Mesenchymal stem cell (in vitro differentiated cells and primary cell): ENCODE data around the gene UGT2A3.

ENCODE experiments used
- DNase-seq: peaks from one replicate; pipeline ENCODE4 v3.0.0-alpha.2; 2013
- H2AFZ ChIP-seq: one replicate; pipeline ENCODE4 v1.6.1; 2013; ENCODE audit warnings: low read depth, mild to moderate bottlenecking, control low read depth, inconsistent platforms, low read length, moderate library complexity
- H2AK5ac ChIP-seq: 2 replicates; pipeline ENCODE4 v1.6.1; 2013; ENCODE audit warnings: low read length, moderate library complexity, mild to moderate bottlenecking, inconsistent platforms; ENCODE audit not compliant: severe bottlenecking
- H2BK120ac ChIP-seq: one replicate; pipeline ENCODE4 v1.6.1; 2013; ENCODE audit warnings: low read depth, mild to moderate bottlenecking, inconsistent platforms, low read length, moderate library complexity
- H2BK12ac ChIP-seq, 2 experiments: one replicate each; pipeline ENCODE4 v1.6.1; 2013; ENCODE audit warnings: inconsistent platforms in 2 of 2, low read length in 2 of 2, mild to moderate bottlenecking in 2 of 2, moderate library complexity in 2 of 2, control low read depth in 1 of 2
- H2BK15ac ChIP-seq: one replicate; pipeline ENCODE4 v1.6.1; 2013; ENCODE audit warnings: mild to moderate bottlenecking, low read depth, inconsistent platforms; ENCODE audit not compliant: poor library complexity, severe bottlenecking
- H2BK5ac ChIP-seq: 2 replicates; pipeline ENCODE4 v1.6.1; 2013; ENCODE audit warnings: low read depth, mild to moderate bottlenecking, low read length, control low read depth, inconsistent platforms; ENCODE audit not compliant: poor library complexity, severe bottlenecking
- H3K14ac ChIP-seq, 2 experiments: one replicate each; pipeline ENCODE4 v1.6.1; 2013; ENCODE audit warnings: inconsistent platforms in 2 of 2, low read length in 2 of 2, control low read depth in 1 of 2, mild to moderate bottlenecking in 1 of 2, moderate library complexity in 1 of 2
- H3K18ac ChIP-seq, 2 experiments: one replicate each; pipeline ENCODE4 v1.6.1; 2013; ENCODE audit warnings: inconsistent platforms in 2 of 2, low read length in 2 of 2, control low read depth in 1 of 2, low read depth in 1 of 2, mild to moderate bottlenecking in 1 of 2
- H3K23ac ChIP-seq, 2 experiments: one replicate each; pipeline ENCODE4 v1.6.1; 2013; ENCODE audit warnings: inconsistent platforms in 2 of 2, low read length in 2 of 2, mild to moderate bottlenecking in 2 of 2, moderate library complexity in 2 of 2, control low read depth in 1 of 2
- H3K27ac ChIP-seq: 2 replicates; pipeline ENCODE4 v1.5.1; 2013; ENCODE audit warnings: mild to moderate bottlenecking, moderate library complexity, low read length, control low read depth, inconsistent platforms; ENCODE audit not compliant: poor library complexity, severe bottlenecking
- H3K27me3 ChIP-seq, 2 experiments: 2 replicates each; pipeline versions ENCODE4 v1.6.1 to v1.7.0; 2013; ENCODE audit warnings: low read length in 2 of 2, mild to moderate bottlenecking in 2 of 2, moderate library complexity in 2 of 2, control low read depth in 1 of 2, inconsistent platforms in 1 of 2; ENCODE audit not compliant: control insufficient read depth in 1 of 2, insufficient read depth in 1 of 2
- H3K36me3 ChIP-seq, 2 experiments: 2 replicates each; pipeline versions ENCODE4 v1.6.1 to v1.7.0; 2013; ENCODE audit warnings: low read length in 2 of 2, control low read depth in 1 of 2, inconsistent platforms in 1 of 2, low read depth in 1 of 2, mild to moderate bottlenecking in 1 of 2; ENCODE audit not compliant: insufficient read depth in 2 of 2, control insufficient read depth in 1 of 2
- H3K4ac ChIP-seq, 2 experiments: one replicate each; pipeline ENCODE4 v1.6.1; 2013; ENCODE audit warnings: inconsistent platforms in 2 of 2, low read length in 2 of 2, mild to moderate bottlenecking in 2 of 2, moderate library complexity in 2 of 2, control low read depth in 1 of 2, low read depth in 1 of 2
- H3K4me1 ChIP-seq: 2 replicates; pipeline ENCODE4 v1.6.1; 2013; ENCODE audit warnings: low read depth, low read length, control low read depth; ENCODE audit not compliant: control insufficient read depth, insufficient read depth
- H3K4me2 ChIP-seq: 2 replicates; pipeline ENCODE4 v1.6.1; 2013; ENCODE audit warnings: low read length, mild to moderate bottlenecking, inconsistent platforms; ENCODE audit not compliant: poor library complexity, severe bottlenecking
- H3K4me3 ChIP-seq, 2 experiments: 2 replicates each; pipeline versions ENCODE4 v1.5.1 to v1.7.0; 2013; ENCODE audit warnings: low read length in 2 of 2, mild to moderate bottlenecking in 2 of 2, control low read depth in 1 of 2, low read depth in 1 of 2; ENCODE audit not compliant: insufficient read depth in 1 of 2
- H3K79me1 ChIP-seq: replicated peaks from 2 replicates; pipeline ENCODE4 v1.6.1; 2013; ENCODE audit warnings: mild to moderate bottlenecking, control low read depth, low read length, inconsistent platforms; ENCODE audit not compliant: poor library complexity, severe bottlenecking
- H3K9ac ChIP-seq: 2 replicates; pipeline ENCODE4 v1.7.0; 2013; ENCODE audit warnings: mild to moderate bottlenecking, low read length, moderate library complexity
- H3K9me3 ChIP-seq: 2 replicates; pipeline ENCODE4 v1.7.0; 2013; ENCODE audit warnings: mild to moderate bottlenecking, low read length; ENCODE audit not compliant: control insufficient read depth
- H4K8ac ChIP-seq: one replicate; pipeline ENCODE4 v1.6.1; 2013; ENCODE audit warnings: inconsistent platforms, mild to moderate bottlenecking, low read length, moderate library complexity
- H4K91ac ChIP-seq: one replicate; pipeline ENCODE4 v1.6.1; 2013; ENCODE audit warnings: mild to moderate bottlenecking, low read length, inconsistent platforms
- WGBS: methylation state at CpG from one replicate; pipeline ENCODE4 v1.1.7; 2013; ENCODE audit warnings: mixed read lengths; 5-methylcytosine and 5-hydroxymethylcytosine counted together

The UGT2A3 gene

DNA sequence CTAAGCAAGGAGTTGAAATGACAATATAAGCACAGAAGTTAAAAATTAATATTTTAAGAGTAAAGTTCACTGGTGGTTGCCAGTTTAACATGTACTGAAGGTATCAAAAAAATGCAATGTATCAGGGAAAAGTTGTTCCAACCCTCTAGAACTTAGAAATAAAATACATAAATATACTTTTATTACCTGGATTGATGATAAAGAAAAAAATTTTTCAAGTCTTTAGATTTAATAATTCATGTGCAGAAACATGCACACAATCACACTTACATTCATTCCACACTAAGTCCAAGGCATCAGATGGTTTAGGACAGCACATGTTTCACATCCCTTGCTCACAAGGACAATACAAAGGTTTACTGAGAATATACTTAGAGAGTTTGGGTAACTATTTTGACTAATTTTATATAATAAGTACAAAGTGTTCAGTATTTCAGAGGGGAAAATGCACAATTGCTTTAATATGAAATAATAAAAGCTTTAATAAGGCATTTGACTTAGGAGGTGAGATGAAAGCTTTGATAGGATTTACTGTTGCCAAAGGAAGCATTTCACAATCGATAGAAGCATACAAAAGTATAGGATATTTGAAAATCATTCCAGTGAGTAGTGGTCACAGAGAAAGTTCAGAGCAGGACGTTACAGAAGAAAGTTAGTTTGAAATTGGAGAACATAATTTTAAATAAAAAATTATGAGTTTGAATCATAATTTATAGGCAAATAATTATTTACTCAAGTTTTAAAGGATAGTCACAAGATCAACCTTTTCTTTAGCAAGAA, 392 bp upstream of the UGT2A3 start:
- Histone ChIP-seq H3K9me3 (no peaks in the 10 kb centered on the region), H3K36me3 (no peaks in the 10 kb centered on the region), H3K14ac (no peak overlapping the region), H2BK120ac (no peak overlapping the region), H3K27ac (peak overlapping the region; percentile 75), H3K23ac (no peak overlapping the region), H2BK5ac (no peak overlapping the region), H3K79me1 (no peaks in the 10 kb centered on the region), H2AK5ac (no peak overlapping the region), H4K8ac (no peak overlapping the region), H3K4ac (no peak overlapping the region), H2BK12ac (no peak overlapping the region), H2AFZ (no peak overlapping the region), H3K4me2 (no peak overlapping the region), H3K4me1 (no peaks in the 10 kb centered on the region), H3K9ac (no peak overlapping the region), H2BK15ac (no peak overlapping the region), H3K4me3 (no peak overlapping the region), H3K27me3 (no peaks in the 10 kb centered on the region), H3K18ac (no peak overlapping the region), H4K91ac (no peak overlapping the region)
- no peak for DNase-seq
- no CpG with 5 or more reads among the region's 2 CpGs for WGBS

DNA sequence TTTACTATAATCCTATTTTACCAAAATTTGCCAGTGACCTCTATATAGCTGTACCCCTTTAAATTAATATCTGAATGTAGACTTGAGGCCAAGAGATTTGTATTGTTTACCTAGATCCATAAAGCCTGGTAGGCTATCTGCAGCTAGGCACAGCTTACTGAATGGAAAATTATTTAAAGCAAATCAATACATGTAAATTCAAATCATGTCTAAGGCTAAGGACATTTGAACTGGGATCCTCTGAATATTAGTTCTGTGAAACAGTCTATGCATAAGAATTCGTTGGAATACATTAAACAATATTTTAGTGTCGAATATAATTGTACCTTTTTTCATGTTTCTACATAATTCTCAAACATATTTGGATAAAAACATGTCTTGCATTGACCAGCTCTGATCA, 1.6 kb downstream of the UGT2A3 start:
- Histone ChIP-seq H3K4me2 (no peak overlapping the region), H4K91ac (no peak overlapping the region), H3K27me3 (no peaks in the 10 kb centered on the region), H3K27ac (no peak overlapping the region), H3K4me1 (no peaks in the 10 kb centered on the region), H3K18ac (no peak overlapping the region), H2AK5ac (no peak overlapping the region), H3K23ac (no peak overlapping the region), H3K4me3 (no peak overlapping the region), H3K9me3 (no peaks in the 10 kb centered on the region), H3K4ac (no peak overlapping the region), H2BK5ac (no peak overlapping the region), H3K14ac (no peak overlapping the region), H2BK12ac (no peak overlapping the region), H2AFZ (no peak overlapping the region), H3K9ac (no peak overlapping the region), H2BK15ac (no peak overlapping the region), H3K36me3 (no peaks in the 10 kb centered on the region), H2BK120ac (no peak overlapping the region), H3K79me1 (no peaks in the 10 kb centered on the region), H4K8ac (no peak overlapping the region)
- WGBS = no CpG with 5 or more reads among the region's 2 CpGs
- no peak for DNase-seq

DNA sequence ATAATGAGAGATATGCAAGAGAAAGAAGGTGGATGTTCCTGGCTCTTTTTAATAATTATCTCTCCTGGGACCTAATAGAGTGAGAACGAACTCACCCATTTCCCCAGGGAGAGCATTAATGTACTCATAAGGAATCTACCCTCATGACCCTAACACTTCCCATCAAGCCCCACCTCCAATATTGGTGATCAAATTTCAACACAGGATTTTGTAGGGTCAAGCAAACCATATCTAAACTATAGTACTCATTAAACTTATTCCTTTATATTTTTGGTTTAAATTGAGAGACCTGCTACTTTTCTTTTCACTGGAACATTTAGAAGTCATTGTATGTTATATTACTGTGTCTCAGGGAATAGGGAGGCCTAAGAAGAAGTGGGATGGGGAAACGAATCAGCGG, 2.6 kb downstream of the UGT2A3 start:
- Histone ChIP-seq H2AK5ac (no peak overlapping the region), H2BK15ac (no peak overlapping the region), H2BK120ac (no peak overlapping the region)

DNA sequence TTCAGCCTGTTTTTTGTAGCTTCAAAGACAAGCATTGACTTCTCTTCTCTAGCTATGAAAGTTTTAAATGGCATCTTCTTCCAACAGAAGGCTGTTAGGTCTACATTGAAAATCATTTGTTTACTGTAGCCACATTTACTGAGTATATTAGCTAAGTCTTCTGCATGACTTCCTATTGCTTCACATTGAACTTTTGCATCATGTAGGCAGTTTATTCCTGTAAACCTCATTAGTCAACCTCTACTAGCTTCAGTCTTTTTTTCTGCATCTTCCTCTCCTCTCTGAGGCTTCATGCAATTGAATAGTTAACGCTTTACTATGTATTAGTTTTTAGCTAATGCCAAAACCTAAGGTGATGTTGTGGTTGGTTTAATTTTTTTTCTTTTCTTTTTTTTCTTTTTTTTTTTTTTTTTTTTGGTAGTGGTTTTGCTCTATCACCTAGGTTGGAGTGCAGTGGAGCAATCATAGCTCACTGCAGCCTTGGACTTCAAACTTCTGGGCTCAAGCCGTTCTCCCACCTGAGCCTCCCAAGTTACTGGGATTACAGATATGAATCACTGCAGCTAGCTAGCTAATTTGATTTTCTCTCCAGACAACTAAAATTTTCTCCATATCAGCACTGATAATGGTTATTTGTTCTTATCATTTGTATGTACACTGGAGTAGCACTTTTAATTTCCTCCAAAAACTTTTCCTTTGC, 3.4 kb downstream of the UGT2A3 start:
- H3K4me2 ChIP-seq = no peak overlapping the region
- DNase-seq = peak; percentile 29
- H3K9me3 ChIP-seq = no peaks in the 10 kb centered on the region
- 100% methylated on average over 1 of the region's 2 CpGs for WGBS
- no peaks in the 10 kb centered on the region for H3K4me1 ChIP-seq
- H2BK15ac ChIP-seq = no peak overlapping the region
- H2AK5ac ChIP-seq = no peak overlapping the region
- no peak overlapping the region for H3K14ac ChIP-seq
- no peak overlapping the region for H3K23ac ChIP-seq
- no peak overlapping the region for H3K27ac ChIP-seq
- H2BK5ac ChIP-seq = no peak overlapping the region
- no peaks in the 10 kb centered on the region for H3K36me3 ChIP-seq
- H2BK12ac ChIP-seq = no peak overlapping the region
- no peak overlapping the region for H4K8ac ChIP-seq
- H3K4ac ChIP-seq = no peak overlapping the region
- H4K91ac ChIP-seq = no peak overlapping the region
- H3K9ac ChIP-seq = no peak overlapping the region
- H3K79me1 ChIP-seq = no peaks in the 10 kb centered on the region
- no peaks in the 10 kb centered on the region for H3K27me3 ChIP-seq
- no peak overlapping the region for H2AFZ ChIP-seq
- no peak overlapping the region for H3K4me3 ChIP-seq
- H2BK120ac ChIP-seq = no peak overlapping the region
- no peak overlapping the region for H3K18ac ChIP-seq

More for the DNA sequence above, 2.6 kb downstream of the UGT2A3 start:
- Histone ChIP-seq H2BK12ac (no peak overlapping the region), H3K4me2 (no peak overlapping the region), H3K27ac (no peak overlapping the region), H3K79me1 (no peaks in the 10 kb centered on the region), H3K4me1 (no peaks in the 10 kb centered on the region), H3K23ac (no peak overlapping the region), H3K18ac (no peak overlapping the region), H2BK5ac (no peak overlapping the region), H2AFZ (no peak overlapping the region), H3K36me3 (no peaks in the 10 kb centered on the region), H4K91ac (no peak overlapping the region), H4K8ac (no peak overlapping the region), H3K4me3 (no peak overlapping the region), H3K9me3 (no peaks in the 10 kb centered on the region), H3K27me3 (no peaks in the 10 kb centered on the region), H3K4ac (no peak overlapping the region), H3K14ac (no peak overlapping the region), H3K9ac (no peak overlapping the region)
- DNase-seq = no peak
- 81% methylated on average over 1 of the region's 3 CpGs for WGBS
